HepG2 (cell line): ENCODE measurements around the gene RANBP3.
A peak's percentile ranks its signal among the peaks of the same experiment; 100 is the strongest.

ENCODE experiments used
- HMG20A ChIP-seq: IDR thresholded peaks from 2 replicates; pipeline ENCODE4 v1.6.1; 2016; ENCODE audit warnings: borderline replicate concordance
- ZNF225 ChIP-seq: sonication (generic); formaldehyde crosslinking; IDR thresholded peaks from 2 replicates; pipeline ENCODE4 v1.4.0; 2020; ENCODE audit warnings: mild to moderate bottlenecking, missing genetic modification reagents

- TF ChIP-seq HMG20A (CRISPR knock-in tag) (0 out of 2 replicates have a peak, but pooled peaks have one; percentile 45), ZNF225 (CRISPR knock-in tag) (no peak)
Observed at GRCh38 chr19:5880604-5881078, 97.3 kb downstream of the RANBP3 start.
